WERI-Rb-1 (cell line): ENCODE measurements around the gene PSMA4.

Experiments
- DNase-seq: peaks from one replicate; pipeline ENCODE4 v3.0.0-alpha.2; 2020
- H3K27ac ChIP-seq: fragments of 250-450 bp; sonication (Bioruptor Pico); 2 replicates; pipeline ENCODE4 v1.5.1; 2020; ENCODE audit warnings: mild to moderate bottlenecking, moderate library complexity
- H3K27me3 ChIP-seq: fragments of 250-450 bp; sonication (Bioruptor Pico); 2 replicates; pipeline ENCODE4 v1.5.1; 2021; ENCODE audit warnings: mild to moderate bottlenecking, low read depth, moderate library complexity; ENCODE audit not compliant: insufficient read depth, severe bottlenecking
- H3K36me3 ChIP-seq: fragments of 250-450 bp; sonication (Bioruptor Pico); 2 replicates; pipeline ENCODE4 v1.5.1; 2020; ENCODE audit warnings: mild to moderate bottlenecking, moderate library complexity
- H3K4me3 ChIP-seq: 2 replicates; pipeline ENCODE4 v1.5.1; 2011; ENCODE audit warnings: low read depth, mild to moderate bottlenecking, control low read depth, low read length
- H3K9me3 ChIP-seq: fragments of 250-450 bp; sonication (Bioruptor Pico); 2 replicates; pipeline ENCODE4 v1.5.1; 2021; ENCODE audit warnings: mild to moderate bottlenecking, moderate library complexity; ENCODE audit not compliant: severe bottlenecking
- CTCF ChIP-seq: IDR thresholded peaks from 2 replicates; pipeline ENCODE4 v1.5.1; 2011; ENCODE audit warnings: low read depth, mild to moderate bottlenecking, control low read depth, inconsistent platforms, low read length

The PSMA4 gene

GRCh38 chr15:78540141-78540870 is at the start of gene PSMA4:
Gene PSMA4 (plus strand): TSS chr15:78540444. CDS start chr15:78541928, 1,484 bp downstream.
- H3K9me3 ChIP-seq: no peaks in the 10 kb centered on the region
- H3K27ac ChIP-seq: peak within 1 kb of the TSS; percentile 90
- peak; percentile 93 for DNase-seq
- no peaks in the 10 kb centered on the region for H3K27me3 ChIP-seq
- TF ChIP-seq CTCF: no peak
- H3K4me3 ChIP-seq: peak within 1 kb of the TSS; percentile 84
- peaks cover 30% of the 10 kb centered on the region for H3K36me3 ChIP-seq

- TF ChIP-seq CTCF: no peak
- Histone ChIP-seq H3K36me3 (peaks cover 85% of the 10 kb centered on the region), H3K9me3 (no peaks in the 10 kb centered on the region), H3K27ac (no peak overlapping the region), H3K4me3 (no peak overlapping the region), H3K27me3 (no peaks in the 10 kb centered on the region)
- no peak for DNase-seq
Measured at GRCh38 chr15:78492872-78493271, 47.4 kb upstream of the PSMA4 start.

DNA sequence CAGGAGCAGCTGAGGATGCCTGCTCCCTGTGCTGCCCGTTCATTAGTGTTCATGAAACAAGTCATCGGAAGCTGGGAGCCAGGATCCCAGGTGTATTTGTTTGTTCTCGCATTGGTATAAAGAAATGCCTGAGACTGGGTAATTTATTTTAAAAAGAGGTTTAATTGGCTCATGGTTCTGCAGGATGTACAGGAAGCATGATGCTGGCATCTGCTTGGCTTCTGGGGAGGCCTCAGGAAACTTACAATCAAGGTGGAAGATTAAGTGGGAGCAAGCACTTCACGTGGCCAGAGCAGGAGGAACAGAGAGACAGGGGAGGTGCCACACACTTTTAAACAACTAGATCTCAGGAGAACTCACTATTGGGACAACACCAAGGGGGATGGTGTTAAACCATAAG is 38.4 kb upstream of the PSMA4 start:
- H3K9me3 ChIP-seq: peaks cover 5% of the 10 kb centered on the region
- peaks cover 31% of the 10 kb centered on the region for H3K36me3 ChIP-seq
- H3K27me3 ChIP-seq: no peaks in the 10 kb centered on the region
- no peak overlapping the region for H3K27ac ChIP-seq
- no peak for DNase-seq
- no peak overlapping the region for H3K4me3 ChIP-seq
- TF ChIP-seq CTCF: no peak

DNA sequence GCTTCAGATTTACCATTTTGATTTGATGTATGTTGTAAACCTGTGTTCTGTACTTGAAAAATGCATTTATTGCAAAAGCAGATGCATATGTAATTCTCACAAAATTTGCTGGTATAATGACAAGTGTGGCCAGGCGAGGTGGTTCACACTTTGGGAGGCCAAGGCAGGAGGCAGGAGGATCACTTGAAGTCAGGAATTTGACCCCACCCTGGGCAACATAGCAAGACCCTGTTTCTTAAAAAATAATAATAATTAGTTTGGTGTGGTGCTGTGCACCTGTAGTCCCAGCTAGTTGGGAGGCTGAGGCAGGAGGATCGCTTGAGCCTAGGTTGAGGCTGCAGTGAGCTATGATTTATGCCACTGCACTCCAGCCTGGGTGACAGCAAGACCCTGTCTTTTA is 37.6 kb upstream of the PSMA4 start:
- no peaks in the 10 kb centered on the region for H3K27me3 ChIP-seq
- peaks cover 23% of the 10 kb centered on the region for H3K36me3 ChIP-seq

GRCh38 chr15:78506971-78507830 is 33.0 kb upstream of the PSMA4 start, which contains the start of gene HYKK:
Gene HYKK (plus strand): TSS chr15:78507577. CDS start chr15:78513089, 5,512 bp downstream.
- peak; percentile 96 for DNase-seq
- Histone ChIP-seq H3K4me3 (peak within 1 kb of the TSS; percentile 79), H3K27ac (peak within 1 kb of the TSS; percentile 35), H3K9me3 (peaks cover under 1% of the 10 kb centered on the region), H3K36me3 (no peaks in the 10 kb centered on the region), H3K27me3 (no peaks in the 10 kb centered on the region)
- 0 out of 2 replicates have a peak, but pooled peaks have one; percentile 10 for TF ChIP-seq CTCF

More for the DNA sequence above, 37.6 kb upstream of the PSMA4 start:
- TF ChIP-seq CTCF: no peak
- Histone ChIP-seq H3K9me3 (peaks cover 5% of the 10 kb centered on the region), H3K27ac (no peak overlapping the region), H3K4me3 (no peak overlapping the region)
- DNase-seq: no peak
